ENCODE measurements around the gene ASCC1.
"Not testable (repeated sequence)": the region's sequence is repeated elsewhere in the genome, so short reads cannot be mapped to it uniquely, and the experiment has no call there.

The ASCC1 gene

GRCh38 chr10:72254813-72255568 lies 38.9 kb upstream of the ASCC1 start:
- DNase-seq (ENCODE audit: low read depth): peak; percentile 87
- TF ChIP-seq CTCF (IDR thresholded peaks at IDR 0.05; ENCODE audit: low read length, missing control alignments): no peak
- H3K4me3 ChIP-seq (replicated peaks; ENCODE audit: low read depth, low read length): no peak overlapping the region

GRCh38 chr10:72253578-72253977 lies 37.5 kb upstream of the ASCC1 start:
- DNase-seq (ENCODE audit: low read depth): no peak
- no peak overlapping the region for H3K4me3 ChIP-seq (replicated peaks; ENCODE audit: low read depth, low read length)
- TF ChIP-seq CTCF (IDR thresholded peaks at IDR 0.05; ENCODE audit: low read length, missing control alignments): no peak

- TF ChIP-seq CTCF (IDR thresholded peaks at IDR 0.05; ENCODE audit: low read length, missing control alignments): no peak
- H3K4me3 ChIP-seq (replicated peaks; ENCODE audit: low read depth, low read length): no peak overlapping the region
- no peak for DNase-seq (ENCODE audit: low read depth)
Measured at GRCh38 chr10:72252972-72253371, 36.9 kb upstream of the ASCC1 start.

- TF ChIP-seq CTCF (IDR thresholded peaks at IDR 0.05; ENCODE audit: low read length, missing control alignments): no peak
- DNase-seq (ENCODE audit: low read depth): no peak
- H3K4me3 ChIP-seq (replicated peaks; ENCODE audit: low read depth, low read length): no peak overlapping the region
Measured at GRCh38 chr10:72251635-72252034, 35.6 kb upstream of the ASCC1 start.

- TF ChIP-seq CTCF (IDR thresholded peaks at IDR 0.05; ENCODE audit: low read length, missing control alignments): no peak
- H3K4me3 ChIP-seq (replicated peaks; ENCODE audit: low read depth, low read length): no peak overlapping the region
- DNase-seq (ENCODE audit: low read depth): peak; percentile 74
Measured at GRCh38 chr10:72250666-72251065, 34.6 kb upstream of the ASCC1 start.

GRCh38 chr10:72249176-72249862 lies 33.2 kb upstream of the ASCC1 start:
- H3K4me3 ChIP-seq (replicated peaks; ENCODE audit: low read depth, low read length); DNase-seq (ENCODE audit: low read depth): not testable (repeated sequence)

GRCh38 chr10:72248468-72249151 lies 32.5 kb upstream of the ASCC1 start:
- TF ChIP-seq CTCF (IDR thresholded peaks at IDR 0.05; ENCODE audit: low read length, missing control alignments): no peak
- DNase-seq (ENCODE audit: low read depth): peak; percentile 87
- H3K4me3 ChIP-seq (replicated peaks; ENCODE audit: low read depth, low read length): peak overlapping the region; percentile 29

Measured in fibroblast of pulmonary artery (primary cell).